ENCODE results near the gene RHEBL1. TPM values are rescaled to one million over a fixed set of nuclear protein-coding genes. Genes with fewer than 3 reads are reported as not detected.

The RHEBL1 gene
- total and polyA plus RNA-seq, 4 donors = 0.55 to 2.4 (median 1.2) TPM

GRCh38 chr12:49100380-49100779, 30.6 kb upstream of the RHEBL1 start:
- no peak overlapping the region for H3K4me3 ChIP-seq (ENCODE audit: low read length in 2 of 2)
- WGBS, 2 donors = 92 to 96% methylated on average over 6 of the region's 6 CpGs
- peaks cover 9 to 21% of the 10 kb centered on the region in 2 donors for H3K36me3 ChIP-seq (ENCODE audit: control insufficient read depth in 1 of 2, insufficient read depth in 2 of 2, low read length in 1 of 2)
- H3K27me3 ChIP-seq (ENCODE audit: control insufficient read depth in 1 of 2, insufficient read depth in 2 of 2, low read length in 1 of 2) = no peaks in the 10 kb centered on the region
- intact Hi-C loops (cut with DNase I) = no loop called here
- no peaks in the 10 kb centered on the region for H3K4me1 ChIP-seq (ENCODE audit: control insufficient read depth in 1 of 2, insufficient read depth in 2 of 2, low read length in 2 of 2)
- DNase-seq (peak in 1 of 2 donors; percentile 37), ATAC-seq (ENCODE audit: low FRiP score) (no peak)
- no peak overlapping the region for H3K27ac ChIP-seq (ENCODE audit: low read depth in 1 of 2, low read length in 2 of 2)
- H3K9me3 ChIP-seq (ENCODE audit: control insufficient read depth, low read length) = no peaks in the 10 kb centered on the region

DNA sequence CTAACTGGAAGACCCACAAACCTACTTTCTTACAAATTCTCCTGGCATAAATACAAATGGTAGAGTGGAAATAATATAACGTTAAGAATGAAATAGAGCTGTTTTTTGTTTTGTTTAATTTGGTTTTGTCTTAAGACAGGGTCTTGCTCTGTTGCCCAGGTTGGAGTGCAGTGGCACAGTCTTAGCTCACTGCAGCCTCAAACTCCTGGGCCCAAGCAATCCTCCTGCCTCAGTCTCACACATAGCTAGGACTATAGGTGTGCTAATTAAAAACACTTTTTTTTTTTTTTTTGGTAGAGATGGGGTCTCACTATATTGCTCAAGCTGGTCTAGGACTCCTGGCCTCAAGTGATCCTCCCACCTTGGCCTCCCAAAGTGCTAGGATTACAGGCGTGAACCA, 28.9 kb upstream of the RHEBL1 start:
- 79 to 90% methylated on average over 2 of the region's 2 CpGs for WGBS, 2 donors
- ATAC-seq (ENCODE audit: low FRiP score) = no peak

GRCh38 chr12:49098035-49098451, 28.3 kb upstream of the RHEBL1 start:
- DNase-seq (peak; percentile 63 to 80), ATAC-seq (ENCODE audit: low FRiP score) (peak; percentile 44)
- H3K4me3 ChIP-seq (ENCODE audit: low read length in 2 of 2) = no peak overlapping the region
- 55 to 56% methylated on average over 4 of the region's 4 CpGs for WGBS, 2 donors
- no peak overlapping the region for H3K27ac ChIP-seq (ENCODE audit: low read depth in 1 of 2, low read length in 2 of 2)
- H3K4me1 ChIP-seq (ENCODE audit: control insufficient read depth in 1 of 2, insufficient read depth in 2 of 2, low read length in 2 of 2) = no peaks in the 10 kb centered on the region
- H3K36me3 ChIP-seq (ENCODE audit: control insufficient read depth in 1 of 2, insufficient read depth in 2 of 2, low read length in 1 of 2) = peaks cover 9 to 16% of the 10 kb centered on the region in 2 donors
- no peaks in the 10 kb centered on the region for H3K9me3 ChIP-seq (ENCODE audit: control insufficient read depth, low read length)
- intact Hi-C loops (cut with DNase I) = no loop called here
- H3K27me3 ChIP-seq (ENCODE audit: control insufficient read depth in 1 of 2, insufficient read depth in 2 of 2, low read length in 1 of 2) = no peaks in the 10 kb centered on the region

More for the DNA sequence above, 28.9 kb upstream of the RHEBL1 start:
- Histone ChIP-seq H3K9me3 (ENCODE audit: control insufficient read depth, low read length) (no peaks in the 10 kb centered on the region), H3K4me1 (ENCODE audit: control insufficient read depth in 1 of 2, insufficient read depth in 2 of 2, low read length in 2 of 2) (no peaks in the 10 kb centered on the region), H3K36me3 (ENCODE audit: control insufficient read depth in 1 of 2, insufficient read depth in 2 of 2, low read length in 1 of 2) (peaks cover 9 to 17% of the 10 kb centered on the region in 2 donors), H3K27ac (ENCODE audit: low read depth in 1 of 2, low read length in 2 of 2) (no peak overlapping the region), H3K4me3 (ENCODE audit: low read length in 2 of 2) (no peak overlapping the region), H3K27me3 (ENCODE audit: control insufficient read depth in 1 of 2, insufficient read depth in 2 of 2, low read length in 1 of 2) (no peaks in the 10 kb centered on the region)
- DNase-seq = peak in 1 of 2 donors; percentile 5
- intact Hi-C loops (cut with DNase I) = no loop called here

DNA sequence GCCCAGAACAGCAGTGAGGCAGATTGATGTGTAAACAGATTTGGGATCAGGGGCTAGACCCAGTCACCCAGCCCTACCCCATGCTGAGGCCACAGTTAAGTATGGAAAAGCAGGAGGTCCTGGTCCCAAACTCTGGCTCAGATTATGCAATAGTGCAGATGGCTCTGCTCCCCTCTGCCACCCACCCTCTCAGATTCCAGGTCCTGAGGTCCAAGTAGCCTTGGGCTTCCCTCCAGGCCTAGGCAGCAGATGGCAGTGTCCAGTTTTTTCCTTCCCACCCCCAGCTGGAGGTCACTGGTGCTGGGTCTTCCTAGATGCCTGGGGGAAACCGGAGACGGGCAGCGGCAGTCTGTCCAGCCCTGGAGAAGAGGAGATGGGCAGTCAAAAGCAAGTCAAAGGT, 27.6 kb upstream of the RHEBL1 start:
- H3K27ac ChIP-seq (ENCODE audit: low read depth in 1 of 2, low read length in 2 of 2) = no peak overlapping the region
- H3K4me1 ChIP-seq (ENCODE audit: control insufficient read depth in 1 of 2, insufficient read depth in 2 of 2, low read length in 2 of 2) = no peaks in the 10 kb centered on the region
- peaks cover 9 to 14% of the 10 kb centered on the region in 2 donors for H3K36me3 ChIP-seq (ENCODE audit: control insufficient read depth in 1 of 2, insufficient read depth in 2 of 2, low read length in 1 of 2)
- no peaks in the 10 kb centered on the region for H3K9me3 ChIP-seq (ENCODE audit: control insufficient read depth, low read length)
- WGBS, 2 donors = 87 to 89% methylated on average over 3 of the region's 3 CpGs
- DNase-seq (peak in 1 of 2 donors; percentile 43), ATAC-seq (ENCODE audit: low FRiP score) (no peak)
- H3K27me3 ChIP-seq (ENCODE audit: control insufficient read depth in 1 of 2, insufficient read depth in 2 of 2, low read length in 1 of 2) = no peaks in the 10 kb centered on the region
- no peak overlapping the region for H3K4me3 ChIP-seq (ENCODE audit: low read length in 2 of 2)
- intact Hi-C loops (cut with DNase I) = no loop called here

- Histone ChIP-seq H3K27ac (ENCODE audit: low read depth in 1 of 2, low read length in 2 of 2) (no peak overlapping the region), H3K27me3 (ENCODE audit: control insufficient read depth in 1 of 2, insufficient read depth in 2 of 2, low read length in 1 of 2) (no peaks in the 10 kb centered on the region), H3K4me1 (ENCODE audit: control insufficient read depth in 1 of 2, insufficient read depth in 2 of 2, low read length in 2 of 2) (no peaks in the 10 kb centered on the region), H3K36me3 (ENCODE audit: control insufficient read depth in 1 of 2, insufficient read depth in 2 of 2, low read length in 1 of 2) (peaks cover 0 to 3% of the 10 kb centered on the region in 2 donors), H3K9me3 (ENCODE audit: control insufficient read depth, low read length) (no peaks in the 10 kb centered on the region), H3K4me3 (ENCODE audit: low read length in 2 of 2) (no peak overlapping the region)
- 32 to 49% methylated on average over 2 of the region's 2 CpGs for WGBS, 2 donors
- ATAC-seq (ENCODE audit: low FRiP score) (no peak), DNase-seq (peak in 1 of 2 donors; percentile 68)
- intact Hi-C loops (cut with DNase I) = no loop called here
Observed at GRCh38 chr12:49094975-49095365, 25.2 kb upstream of the RHEBL1 start.

DNA sequence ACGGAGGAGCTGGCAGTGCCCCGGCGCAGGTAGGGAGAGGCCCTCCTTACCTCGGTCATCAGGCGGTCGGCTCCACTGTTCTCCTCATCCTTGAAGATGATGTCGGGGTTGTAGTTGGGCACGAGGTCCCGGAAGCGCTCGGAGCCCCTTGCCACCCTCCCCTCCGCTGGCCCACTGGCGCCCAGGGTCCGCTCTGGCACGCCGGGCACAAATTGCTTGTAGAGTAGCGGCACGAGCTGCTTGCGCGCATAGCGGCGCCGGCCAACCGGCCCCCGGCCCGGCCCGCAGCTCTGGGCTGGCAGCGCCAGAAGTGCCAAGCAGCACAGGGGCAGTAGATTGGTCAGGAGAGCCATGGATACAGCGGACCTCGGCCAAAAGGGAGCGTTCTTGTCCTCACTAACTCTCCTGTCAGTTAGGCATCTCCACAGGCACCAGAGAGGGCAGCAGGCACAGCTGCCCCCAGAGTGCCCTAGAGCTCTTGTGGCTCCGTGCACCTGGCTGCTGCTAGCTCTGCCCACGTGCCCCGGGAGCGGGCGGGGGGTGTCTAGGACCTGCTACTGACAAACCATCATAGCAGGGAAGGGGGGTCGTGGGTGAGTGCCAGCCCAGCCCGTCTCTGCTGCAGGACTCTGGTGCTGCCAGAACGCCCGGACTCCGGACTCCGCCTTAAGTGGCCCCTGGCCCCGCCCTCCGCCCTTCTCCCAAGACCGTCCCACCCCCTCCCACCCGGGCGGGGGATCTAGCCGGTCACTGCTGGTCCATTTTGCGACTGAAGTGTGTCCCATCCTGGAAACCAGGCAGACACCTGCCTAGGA, 24.6 kb upstream of the RHEBL1 start, which contains the start of gene DHH:
Gene DHH (minus strand): TSS at position 642 of the 815 bp plus-strand sequence. CDS start 289 bp downstream, at position 353.
- Histone ChIP-seq H3K9me3 (ENCODE audit: control insufficient read depth, low read length) (no peaks in the 10 kb centered on the region), H3K36me3 (ENCODE audit: control insufficient read depth in 1 of 2, insufficient read depth in 2 of 2, low read length in 1 of 2) (peaks cover 0 to 3% of the 10 kb centered on the region in 2 donors), H3K4me3 (ENCODE audit: low read length in 2 of 2) (no peak within 1 kb of the TSS), H3K27ac (ENCODE audit: low read depth in 1 of 2, low read length in 2 of 2) (no peak within 1 kb of the TSS), H3K27me3 (ENCODE audit: control insufficient read depth in 1 of 2, insufficient read depth in 2 of 2, low read length in 1 of 2) (no peaks in the 10 kb centered on the region), H3K4me1 (ENCODE audit: control insufficient read depth in 1 of 2, insufficient read depth in 2 of 2, low read length in 2 of 2) (no peaks in the 10 kb centered on the region)
- DNase-seq = peak; percentile 67 to 81
- intact Hi-C loops (cut with DNase I) = no loop called here
- peak; percentile 47 for ATAC-seq (ENCODE audit: low FRiP score)
- 1% methylated on average over 48 to 49 of the region's 49 CpGs for WGBS, 2 donors

DNA sequence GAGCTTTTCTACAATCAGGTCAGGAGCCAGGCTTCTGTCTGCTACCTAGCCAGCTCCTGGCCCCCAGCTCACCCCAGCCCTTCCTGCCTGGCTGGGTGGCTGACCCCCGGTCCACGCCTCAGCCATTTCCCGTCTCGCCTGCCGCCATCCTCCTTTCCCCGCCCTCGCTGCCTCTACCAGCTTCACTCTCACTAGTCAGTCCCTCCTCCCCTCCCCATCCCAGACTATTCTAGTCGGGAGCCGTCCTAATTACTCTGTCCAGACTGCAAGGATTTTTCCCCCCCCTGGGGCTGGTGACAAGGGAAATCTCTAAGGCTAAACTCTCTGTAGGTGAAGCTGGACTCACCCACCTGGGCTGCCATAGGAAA, 24.0 kb upstream of the RHEBL1 start:
- no peaks in the 10 kb centered on the region for H3K9me3 ChIP-seq (ENCODE audit: control insufficient read depth, low read length)
- no peaks in the 10 kb centered on the region for H3K4me1 ChIP-seq (ENCODE audit: control insufficient read depth in 1 of 2, insufficient read depth in 2 of 2, low read length in 2 of 2)
- 3 to 10% methylated on average over 9 of the region's 9 CpGs for WGBS, 2 donors
- no peaks in the 10 kb centered on the region for H3K27me3 ChIP-seq (ENCODE audit: control insufficient read depth in 1 of 2, insufficient read depth in 2 of 2, low read length in 1 of 2)
- DNase-seq (peak in 1 of 2 donors; percentile 71), ATAC-seq (ENCODE audit: low FRiP score) (no peak)
- H3K36me3 ChIP-seq (ENCODE audit: control insufficient read depth in 1 of 2, insufficient read depth in 2 of 2, low read length in 1 of 2) = peaks cover 0 to 3% of the 10 kb centered on the region in 2 donors
- intact Hi-C loops (cut with DNase I) = no loop called here
- no peak overlapping the region for H3K27ac ChIP-seq (ENCODE audit: low read depth in 1 of 2, low read length in 2 of 2)
- no peak overlapping the region for H3K4me3 ChIP-seq (ENCODE audit: low read length in 2 of 2)

GRCh38 chr12:49092816-49093406, 23.1 kb upstream of the RHEBL1 start:
- WGBS, 2 donors = 72 to 75% methylated on average over 4 of the region's 4 CpGs
- Histone ChIP-seq H3K27ac (ENCODE audit: low read depth in 1 of 2, low read length in 2 of 2) (no peak overlapping the region), H3K36me3 (ENCODE audit: control insufficient read depth in 1 of 2, insufficient read depth in 2 of 2, low read length in 1 of 2) (peaks cover 0 to 3% of the 10 kb centered on the region in 2 donors), H3K4me1 (ENCODE audit: control insufficient read depth in 1 of 2, insufficient read depth in 2 of 2, low read length in 2 of 2) (no peaks in the 10 kb centered on the region), H3K4me3 (ENCODE audit: low read length in 2 of 2) (no peak overlapping the region), H3K9me3 (ENCODE audit: control insufficient read depth, low read length) (no peaks in the 10 kb centered on the region), H3K27me3 (ENCODE audit: control insufficient read depth in 1 of 2, insufficient read depth in 2 of 2, low read length in 1 of 2) (no peaks in the 10 kb centered on the region)
- DNase-seq = peak in 1 of 2 donors; percentile 10
- intact Hi-C loops (cut with DNase I) = no loop called here
- ATAC-seq (ENCODE audit: low FRiP score) = no peak

Measured in aorta (tissue), 5 donors.